Aorta (tissue), 5 donors: Measurements from ENCODE around the gene SMAD9. TPM values are rescaled to one million over a fixed set of nuclear protein-coding genes. Genes with fewer than 3 reads are reported as not detected.
A peak's percentile ranks its signal among the peaks of the same experiment; 100 is the strongest.

ENCODE experiments used
- ATAC-seq: fragments of 200-7000 bp; cut with Tn5 transposase; one replicate; pipeline ENCODE4 v1.9.1; 2022; ENCODE audit warnings: moderate library complexity; ENCODE audit not compliant: low FRiP score
- DNase-seq, 2 donors: peaks; one replicate each; pipeline ENCODE4 v3.0.0-alpha.2; 2020
- H3K27ac ChIP-seq, 2 donors: one replicate each; pipeline ENCODE4 v1.5.1; 2013; ENCODE audit warnings: low read length in 2 of 2, mild to moderate bottlenecking in 2 of 2, moderate library complexity in 2 of 2, control low read depth in 1 of 2, inconsistent platforms in 1 of 2, low read depth in 1 of 2
- H3K27me3 ChIP-seq, 2 donors: one replicate each; pipeline ENCODE4 v1.6.1; 2013; ENCODE audit warnings: control low read depth in 1 of 2, low read length in 1 of 2, mild to moderate bottlenecking in 1 of 2, moderate library complexity in 1 of 2; ENCODE audit not compliant: insufficient read depth in 2 of 2, control insufficient read depth in 1 of 2
- H3K36me3 ChIP-seq, 2 donors: one replicate each; pipeline ENCODE4 v1.6.1; 2013; ENCODE audit warnings: control low read depth in 1 of 2, low read length in 1 of 2, mild to moderate bottlenecking in 1 of 2; ENCODE audit not compliant: insufficient read depth in 2 of 2, control insufficient read depth in 1 of 2
- H3K4me1 ChIP-seq, 2 donors: one replicate each; pipeline ENCODE4 v1.6.1; 2013; ENCODE audit warnings: low read length in 2 of 2, control low read depth in 1 of 2, mild to moderate bottlenecking in 1 of 2, moderate library complexity in 1 of 2; ENCODE audit not compliant: insufficient read depth in 2 of 2, control insufficient read depth in 1 of 2
- H3K4me3 ChIP-seq, 2 donors: one replicate each; pipeline ENCODE4 v1.5.1; 2013; ENCODE audit warnings: low read length in 2 of 2, control low read depth in 1 of 2, mild to moderate bottlenecking in 1 of 2
- H3K9me3 ChIP-seq: one replicate; pipeline ENCODE4 v1.6.1; 2013; ENCODE audit warnings: mild to moderate bottlenecking, low read length; ENCODE audit not compliant: control insufficient read depth
- WGBS, 2 donors: extraction: QIAGEN DNeasy Blood & Tissue Kit; methylation state at CpG; one replicate each; pipeline ENCODE4 v1.1.7; 2013; 5-methylcytosine and 5-hydroxymethylcytosine counted together
- intact Hi-C, 2 donors: fragments of 100-400 bp; cut with DNase I; formaldehyde crosslinking; loops; one replicate each; pipeline versions ENCODE4 v1.14.2 to v1.15.0; 2022
- polyA plus RNA-seq, 2 donors: library from polyadenylated mRNA; stranded (reverse); fragments of 200-250 nt; gene quantifications; one replicate each; pipeline ENCODE4 v1.2.3, GENCODE V29; 2013
- total RNA-seq, 2 donors: library from RNA; stranded (reverse); fragmentation: NEBNext Ultra II Directional; extraction: Animal tissue kit (Norgen Biotek cat#: 25700); gene quantifications; one replicate each; pipeline ENCODE4 v1.2.1, GENCODE V29; 2021
- donor health status: healthy with polysubstance abuse.
- donor health status: Bipolar disorder and iron deficiency.
- donor health status: DM: no; HTN: no; CAD: no.
- donor health status: DM: no; HTN: no; CAD: no.
- donor health status: DM: yes; HTN: yes; CAD: no.

Gene SMAD9
- total and polyA plus RNA-seq, 4 donors, result 8.3 to 50.8 (median 30.8) TPM

DNA sequence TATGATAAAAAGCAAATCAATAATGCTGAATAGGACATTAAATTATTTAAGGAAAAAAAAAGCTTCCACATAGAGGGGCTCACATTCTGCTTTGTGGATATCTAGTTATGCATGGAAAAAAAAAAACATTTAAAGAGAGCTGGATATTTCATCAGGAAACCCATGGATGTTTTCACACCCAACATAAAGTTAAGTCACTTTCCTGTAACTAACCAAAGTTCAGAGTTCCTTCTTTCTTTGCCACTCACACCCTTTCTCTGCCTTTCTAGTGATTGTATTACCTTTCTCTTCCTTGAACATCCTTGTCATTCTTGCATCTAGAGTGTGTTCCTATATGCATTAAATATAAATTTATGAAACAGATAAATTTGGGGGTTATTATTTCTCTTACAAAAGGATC, 53.8 kb downstream of the SMAD9 start:
- H3K27me3 ChIP-seq, result no peaks in the 10 kb centered on the region
- H3K9me3 ChIP-seq, result no peaks in the 10 kb centered on the region
- H3K27ac ChIP-seq, result no peak overlapping the region
- intact Hi-C loops, result no loop called here
- ATAC-seq, result no peak
- no peaks in the 10 kb centered on the region for H3K4me1 ChIP-seq
- H3K36me3 ChIP-seq, result peaks cover 0 to 9% of the 10 kb centered on the region in 2 donors
- DNase-seq, result no peak
- no peak overlapping the region for H3K4me3 ChIP-seq

DNA sequence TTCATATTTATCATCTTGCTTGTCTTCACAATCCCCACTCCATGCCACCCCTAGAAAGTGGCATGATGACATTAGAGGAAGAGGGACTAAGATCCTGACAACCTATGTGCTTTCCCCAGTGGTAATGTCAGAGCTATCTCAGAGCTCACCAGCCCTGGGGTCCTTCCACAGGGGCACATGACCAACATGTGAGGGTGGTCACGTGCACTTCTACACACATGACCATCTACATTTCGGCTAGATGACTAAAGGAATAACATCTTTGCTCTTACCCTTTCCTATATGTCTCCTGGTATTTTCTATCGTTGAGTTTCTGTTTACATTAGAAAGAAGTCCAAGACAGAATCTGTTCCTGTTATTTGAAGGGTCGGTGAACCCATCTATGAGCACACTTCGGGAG, 54.8 kb downstream of the SMAD9 start:
- Histone ChIP-seq H3K4me1 (no peaks in the 10 kb centered on the region), H3K36me3 (peaks cover 0 to 9% of the 10 kb centered on the region in 2 donors), H3K9me3 (no peaks in the 10 kb centered on the region), H3K27ac (no peak overlapping the region), H3K4me3 (no peak overlapping the region), H3K27me3 (no peaks in the 10 kb centered on the region)
- intact Hi-C loops, result no loop called here
- DNase-seq, result no peak
- WGBS, 2 donors, result 81 to 84% methylated on average over 5 of the region's 5 CpGs
- no peak for ATAC-seq

DNA sequence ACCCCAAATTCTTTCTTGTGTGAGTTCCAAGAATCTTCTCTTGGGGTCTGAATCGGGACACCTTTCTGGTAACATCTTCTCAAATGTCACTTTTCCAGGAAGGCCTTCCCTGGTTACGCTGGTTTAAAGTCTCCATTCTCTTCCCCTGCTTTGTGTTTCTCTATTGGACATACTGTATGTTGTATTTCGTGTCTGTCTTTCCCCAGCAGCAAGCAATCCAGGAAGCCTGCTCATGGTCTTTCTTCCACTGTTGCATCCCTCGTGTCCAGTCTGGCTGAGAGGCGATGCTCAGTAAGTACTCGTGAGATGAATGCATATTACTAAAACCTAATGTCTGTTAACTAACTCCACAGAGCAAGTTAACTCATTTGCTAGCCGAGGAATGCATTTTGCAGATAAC, 57.3 kb downstream of the SMAD9 start:
- no peaks in the 10 kb centered on the region for H3K4me1 ChIP-seq
- H3K9me3 ChIP-seq, result no peaks in the 10 kb centered on the region
- WGBS, 2 donors, result 83 to 85% methylated on average over 7 of the region's 7 CpGs
- no peak for DNase-seq
- no peak for ATAC-seq
- intact Hi-C loops, result no loop called here
- peaks cover 0 to 9% of the 10 kb centered on the region in 2 donors for H3K36me3 ChIP-seq
- H3K4me3 ChIP-seq, result no peak overlapping the region
- no peak overlapping the region for H3K27ac ChIP-seq
- H3K27me3 ChIP-seq, result no peaks in the 10 kb centered on the region

DNA sequence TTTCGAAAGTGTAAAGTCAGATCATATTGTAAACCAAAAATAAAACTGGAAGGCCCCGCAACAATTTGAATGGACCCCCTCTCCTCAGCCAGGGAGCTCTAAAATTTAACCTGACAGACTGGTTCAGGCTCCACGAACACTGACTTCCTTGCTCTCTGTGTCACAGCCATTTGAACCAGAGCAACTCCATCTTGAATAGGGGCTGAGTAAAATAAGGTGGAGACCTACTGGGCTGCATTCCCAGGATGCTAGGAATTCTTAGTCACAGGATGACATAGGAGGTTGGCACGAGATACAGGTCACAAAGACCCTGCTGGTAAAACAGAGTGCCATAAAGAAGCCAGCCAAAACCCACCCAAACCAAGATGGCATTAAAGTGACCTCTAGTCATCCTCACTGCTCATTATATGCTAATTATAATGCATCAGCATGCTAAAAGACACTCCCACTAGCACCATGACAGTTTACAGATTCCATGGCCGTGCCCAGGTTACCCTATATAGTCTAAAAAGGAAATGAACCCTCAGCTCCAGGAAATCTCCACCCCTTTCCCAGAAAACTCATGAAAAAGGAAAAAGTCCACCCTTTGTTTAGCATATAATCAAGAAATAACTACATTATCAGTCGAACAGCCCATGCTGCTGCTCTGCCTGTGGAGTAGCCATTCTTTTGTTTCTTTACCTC, 57.9 kb downstream of the SMAD9 start:
- H3K4me1 ChIP-seq, result no peaks in the 10 kb centered on the region
- H3K36me3 ChIP-seq, result peaks cover 0 to 6% of the 10 kb centered on the region in 2 donors
- DNase-seq (no peak), ATAC-seq (peak; percentile 26)
- no peaks in the 10 kb centered on the region for H3K9me3 ChIP-seq
- intact Hi-C loops, result no loop called here
- H3K27me3 ChIP-seq, result no peaks in the 10 kb centered on the region
- no peak overlapping the region for H3K27ac ChIP-seq
- H3K4me3 ChIP-seq, result no peak overlapping the region
- 76 to 77% methylated on average over 6 of the region's 6 CpGs for WGBS, 2 donors

DNA sequence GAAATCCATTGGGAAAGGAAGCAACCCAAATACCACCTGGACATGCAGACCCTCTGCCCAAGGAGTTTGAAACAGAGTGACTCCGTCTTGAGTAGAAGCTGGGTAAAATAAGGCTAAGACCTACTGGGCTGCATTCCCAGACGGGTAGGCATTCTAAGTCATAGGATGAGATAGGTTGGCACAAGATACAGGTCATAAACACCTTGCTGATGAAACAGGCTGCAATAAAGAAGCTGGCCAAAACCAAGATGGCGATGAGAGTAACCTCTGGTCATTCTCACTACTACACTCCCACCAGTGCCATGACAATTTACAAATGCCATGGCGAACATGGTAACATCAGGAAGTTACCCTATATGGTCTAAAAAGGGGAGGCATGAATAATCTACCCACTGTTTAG, 60.8 kb downstream of the SMAD9 start:
- Histone ChIP-seq H3K27me3 (no peaks in the 10 kb centered on the region), H3K27ac (no peak overlapping the region), H3K36me3 (peaks cover 0 to 3% of the 10 kb centered on the region in 2 donors), H3K4me3 (no peak overlapping the region), H3K4me1 (no peaks in the 10 kb centered on the region), H3K9me3 (no peaks in the 10 kb centered on the region)
- ATAC-seq, result no peak
- intact Hi-C loops, result loop anchor here (2.0 to 5.0 kb wide), 2 partner anchors 63 to 122 kb away; partner anchors contain the start of gene SMAD9 (in 1 of the 2)
- DNase-seq, result no peak
- 88 to 89% methylated on average over 4 of the region's 4 CpGs for WGBS, 2 donors

DNA sequence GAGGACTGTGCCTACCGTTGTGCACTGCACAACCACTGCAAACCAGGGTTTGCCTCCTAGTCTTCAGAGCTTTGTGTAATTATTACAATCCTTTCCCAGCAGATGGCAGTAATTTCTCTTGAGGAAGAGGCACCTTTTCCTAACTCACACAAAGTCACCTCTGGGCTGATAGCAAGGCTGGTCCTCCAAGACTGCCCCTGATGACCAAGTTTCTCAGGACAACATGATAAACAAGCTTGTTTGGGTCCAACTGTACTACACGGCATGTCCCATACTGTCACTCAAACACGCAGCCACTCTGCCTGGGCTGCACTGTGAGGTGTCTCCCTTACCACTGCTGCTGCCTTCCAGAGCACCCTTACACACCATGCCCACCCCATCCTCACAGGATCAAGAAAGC, 61.7 kb downstream of the SMAD9 start:
- DNase-seq (no peak), ATAC-seq (peak; percentile 68)
- Histone ChIP-seq H3K27ac (no peak overlapping the region), H3K9me3 (no peaks in the 10 kb centered on the region), H3K27me3 (no peaks in the 10 kb centered on the region), H3K4me1 (no peaks in the 10 kb centered on the region), H3K36me3 (peaks cover 0 to 1% of the 10 kb centered on the region in 2 donors), H3K4me3 (no peak overlapping the region)
- intact Hi-C loops, result loop anchor here (1.0 to 5.0 kb wide), 3 partner anchors 64 to 125 kb away; partner anchors contain the start of gene SMAD9 (in 1 of the 2)
- WGBS, 2 donors, result 23 to 26% methylated on average over 3 of the region's 3 CpGs

DNA sequence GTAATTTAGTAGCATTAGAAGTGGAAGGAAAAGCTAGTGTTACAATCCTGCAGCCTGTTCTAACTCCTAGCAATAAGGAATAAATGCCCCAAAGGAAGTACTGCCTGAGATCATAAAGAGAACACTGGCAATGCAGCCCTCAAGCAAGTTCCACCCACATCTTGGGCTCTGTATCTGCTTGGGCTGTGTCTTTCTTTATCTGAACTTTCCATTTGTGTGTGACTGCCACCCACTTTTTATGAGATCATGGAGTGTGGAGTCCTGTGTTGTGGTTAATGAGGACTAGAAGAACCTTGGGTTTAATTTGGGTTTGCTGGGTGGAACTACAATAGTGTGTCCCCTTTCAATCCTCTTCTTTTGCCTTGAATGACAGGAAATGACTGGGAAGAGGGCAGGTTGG, 62.8 kb downstream of the SMAD9 start:
- DNase-seq, result no peak
- Histone ChIP-seq H3K4me1 (no peaks in the 10 kb centered on the region), H3K9me3 (no peaks in the 10 kb centered on the region), H3K27me3 (no peaks in the 10 kb centered on the region), H3K27ac (no peak overlapping the region), H3K36me3 (peaks cover 0 to 2% of the 10 kb centered on the region in 2 donors), H3K4me3 (no peak overlapping the region)
- intact Hi-C loops, result loop anchor here in 1 of 2 donors (5.0 kb wide), 1 partner anchor 65 kb away; the partner anchor contains the start of gene SMAD9
- ATAC-seq, result no peak

DNA sequence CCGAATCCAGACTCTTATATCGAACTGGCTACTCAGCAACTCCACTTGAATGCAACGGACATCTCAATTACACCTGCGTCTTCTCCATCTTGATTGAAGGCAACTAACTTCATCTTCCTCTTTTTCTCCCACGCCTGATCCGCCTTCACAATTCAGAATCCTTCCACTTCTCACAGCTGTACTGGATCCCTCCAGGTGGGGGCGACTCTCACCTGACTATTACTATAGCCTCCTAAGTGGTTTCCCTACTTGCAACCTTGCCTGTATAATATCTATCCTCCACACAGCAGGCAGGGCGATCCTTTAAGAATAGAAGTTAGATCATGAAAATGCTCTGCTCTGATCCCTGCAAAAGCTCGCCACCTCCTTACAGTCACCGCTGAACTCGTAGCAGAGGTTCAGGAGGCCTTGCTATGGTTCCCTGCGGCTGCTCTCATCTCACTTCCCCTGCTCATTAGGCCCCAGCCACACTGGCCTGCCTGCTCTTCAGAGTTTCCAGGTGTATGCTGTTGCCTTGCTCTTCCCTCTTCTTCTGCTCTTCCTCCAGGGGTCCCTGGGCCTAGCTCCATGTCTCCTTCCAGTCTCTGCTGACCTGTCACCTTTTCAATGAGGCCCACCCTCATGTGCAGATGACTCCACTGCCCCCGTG, 69.1 kb downstream of the SMAD9 start:
- intact Hi-C loops, result no loop called here
- Histone ChIP-seq H3K4me1 (no peaks in the 10 kb centered on the region), H3K36me3 (peaks cover 0 to 2% of the 10 kb centered on the region in 2 donors), H3K4me3 (no peak overlapping the region), H3K27me3 (no peaks in the 10 kb centered on the region), H3K27ac (no peak overlapping the region), H3K9me3 (no peaks in the 10 kb centered on the region)
- WGBS, 2 donors, result 87 to 90% methylated on average over 13 of the region's 13 CpGs
- no peak for DNase-seq
- peak; percentile 23 for ATAC-seq
